Mesendoderm (in vitro differentiated cells): Measurements from ENCODE around the gene ZDHHC11B.
A peak's percentile ranks its signal among the peaks of the same experiment; 100 is the strongest.

ENCODE experiments used
- DNase-seq: peaks from one replicate; pipeline ENCODE4 v3.0.0; 2013
- H2AK5ac ChIP-seq: 2 replicates; pipeline ENCODE4 v1.6.1; 2013; ENCODE audit warnings: low read length, inconsistent platforms
- H2BK120ac ChIP-seq: 2 replicates; pipeline ENCODE4 v1.6.1; 2013; ENCODE audit warnings: low read depth, mild to moderate bottlenecking, low read length, moderate library complexity, mixed read lengths
- H2BK15ac ChIP-seq: replicated peaks from 2 replicates; pipeline ENCODE4 v1.6.1; 2013; ENCODE audit warnings: low read depth, mild to moderate bottlenecking, moderate library complexity
- H2BK5ac ChIP-seq: 2 replicates; pipeline ENCODE4 v1.6.1; 2013; ENCODE audit warnings: low read length, inconsistent platforms
- H3K18ac ChIP-seq: 2 replicates; pipeline ENCODE4 v1.6.1; 2013; ENCODE audit warnings: mild to moderate bottlenecking, low read length, mixed read lengths
- H3K23ac ChIP-seq: one replicate; pipeline ENCODE4 v1.6.1; 2013; ENCODE audit warnings: low read length
- H3K27ac ChIP-seq: 2 replicates; pipeline ENCODE4 v1.5.1; 2013; ENCODE audit warnings: low read depth, mild to moderate bottlenecking, inconsistent platforms, low read length, moderate library complexity
- H3K27me3 ChIP-seq: 2 replicates; pipeline ENCODE4 v1.6.1; 2013; ENCODE audit warnings: low read length, control low read depth, mild to moderate bottlenecking, inconsistent platforms; ENCODE audit not compliant: insufficient read depth, poor library complexity
- H3K36me3 ChIP-seq: 2 replicates; pipeline ENCODE4 v1.6.1; 2013; ENCODE audit warnings: low read length, inconsistent platforms; ENCODE audit not compliant: control insufficient read depth, insufficient read depth
- H3K4ac ChIP-seq: one replicate; pipeline ENCODE4 v1.6.1; 2013; ENCODE audit warnings: low read depth, mild to moderate bottlenecking, low read length, moderate library complexity
- H3K4me1 ChIP-seq: 2 replicates; pipeline ENCODE4 v1.6.1; 2013; ENCODE audit warnings: low read depth, low read length, inconsistent platforms; ENCODE audit not compliant: control insufficient read depth
- H3K4me2 ChIP-seq: 2 replicates; pipeline ENCODE4 v1.6.1; 2013; ENCODE audit warnings: low read length
- H3K4me3 ChIP-seq: 2 replicates; pipeline ENCODE4 v1.5.1; 2013; ENCODE audit warnings: mild to moderate bottlenecking, low read length
- H3K56ac ChIP-seq: one replicate; pipeline ENCODE4 v1.6.1; 2013; ENCODE audit warnings: low read length
- H3K79me1 ChIP-seq: 2 replicates; pipeline ENCODE4 v1.6.1; 2013; ENCODE audit warnings: low read length, inconsistent platforms
- H3K79me2 ChIP-seq: 2 replicates; pipeline ENCODE4 v1.6.1; 2013; ENCODE audit warnings: mild to moderate bottlenecking, low read length; ENCODE audit not compliant: control insufficient read depth, insufficient read depth
- H3K9ac ChIP-seq: 2 replicates; pipeline ENCODE4 v1.6.1; 2013; ENCODE audit warnings: low read length, inconsistent platforms
- H4K5ac ChIP-seq: one replicate; pipeline ENCODE4 v1.6.1; 2013; ENCODE audit warnings: low read length
- H4K8ac ChIP-seq: one replicate; pipeline ENCODE4 v1.6.1; 2013; ENCODE audit warnings: low read depth, mild to moderate bottlenecking, control low read depth, low read length, moderate library complexity
- WGBS: extraction: QIAGEN DNeasy Blood & Tissue Kit; methylation state at CpG from one replicate; pipeline ENCODE4 v1.1.7; 2013; ENCODE audit warnings: low lambda C conversion rate, missing lambda C conversion rate; ENCODE audit not compliant: insufficient coverage; ENCODE audit errors: extremely low coverage; 5-methylcytosine and 5-hydroxymethylcytosine counted together

ZDHHC11B gene

GRCh38 chr5:669842-670395, 114.6 kb downstream of the ZDHHC11B start:
- H4K8ac ChIP-seq: no peak overlapping the region
- H2BK15ac ChIP-seq: no peak overlapping the region
- no peak overlapping the region for H3K18ac ChIP-seq
- no peak overlapping the region for H3K27ac ChIP-seq
- no peak overlapping the region for H3K4ac ChIP-seq
- H3K36me3 ChIP-seq: no peaks in the 10 kb centered on the region
- no CpG with 5 or more reads among the region's 22 CpGs for WGBS
- no peak for DNase-seq
- no peak overlapping the region for H3K56ac ChIP-seq
- no peak overlapping the region for H4K5ac ChIP-seq
- no peak overlapping the region for H3K4me2 ChIP-seq
- H3K79me2 ChIP-seq: no peaks in the 10 kb centered on the region
- H3K4me1 ChIP-seq: no peaks in the 10 kb centered on the region
- H3K4me3 ChIP-seq: no peak overlapping the region
- H3K27me3 ChIP-seq: no peaks in the 10 kb centered on the region
- H2BK120ac ChIP-seq: no peak overlapping the region
- H3K23ac ChIP-seq: no peak overlapping the region
- no peak overlapping the region for H3K9ac ChIP-seq
- no peaks in the 10 kb centered on the region for H3K79me1 ChIP-seq
- H2AK5ac ChIP-seq: no peak overlapping the region
- no peak overlapping the region for H2BK5ac ChIP-seq

- Histone ChIP-seq H3K23ac (no peak overlapping the region), H2AK5ac (no peak overlapping the region), H3K79me2 (no peaks in the 10 kb centered on the region), H2BK15ac (no peak overlapping the region), H3K4me1 (no peaks in the 10 kb centered on the region), H3K79me1 (no peaks in the 10 kb centered on the region), H3K27me3 (no peaks in the 10 kb centered on the region), H3K56ac (no peak overlapping the region), H3K4me2 (no peak overlapping the region), H3K36me3 (no peaks in the 10 kb centered on the region), H3K27ac (no peak overlapping the region), H3K9ac (no peak overlapping the region), H3K4me3 (no peak overlapping the region), H2BK5ac (no peak overlapping the region), H4K5ac (no peak overlapping the region), H2BK120ac (no peak overlapping the region), H3K18ac (no peak overlapping the region), H4K8ac (no peak overlapping the region), H3K4ac (no peak overlapping the region)
- peak; percentile 49 for DNase-seq
- WGBS: no CpG with 5 or more reads among the region's 40 CpGs
Measured at GRCh38 chr5:669111-669841, 115.3 kb downstream of the ZDHHC11B start.

GRCh38 chr5:668283-668995, 116.1 kb downstream of the ZDHHC11B start:
- Histone ChIP-seq H3K56ac (no peak overlapping the region), H4K5ac (no peak overlapping the region), H2BK5ac (no peak overlapping the region), H3K4me3 (no peak overlapping the region), H3K4ac (no peak overlapping the region), H4K8ac (no peak overlapping the region), H3K27me3 (no peaks in the 10 kb centered on the region), H3K27ac (no peak overlapping the region), H3K23ac (no peak overlapping the region), H3K79me2 (no peaks in the 10 kb centered on the region), H3K9ac (no peak overlapping the region), H3K4me2 (no peak overlapping the region), H3K4me1 (no peaks in the 10 kb centered on the region), H2AK5ac (no peak overlapping the region), H2BK15ac (no peak overlapping the region), H2BK120ac (no peak overlapping the region), H3K79me1 (no peaks in the 10 kb centered on the region), H3K36me3 (no peaks in the 10 kb centered on the region), H3K18ac (no peak overlapping the region)
- WGBS: no CpG with 5 or more reads among the region's 44 CpGs
- DNase-seq: no peak

GRCh38 chr5:666816-667498, 117.6 kb downstream of the ZDHHC11B start:
- H3K23ac ChIP-seq: no peak overlapping the region
- no peak for DNase-seq
- no peak overlapping the region for H3K9ac ChIP-seq
- no peak overlapping the region for H4K5ac ChIP-seq
- no peak overlapping the region for H2BK15ac ChIP-seq
- no peaks in the 10 kb centered on the region for H3K27me3 ChIP-seq
- no peak overlapping the region for H3K4ac ChIP-seq
- H3K79me2 ChIP-seq: no peaks in the 10 kb centered on the region
- H3K4me2 ChIP-seq: no peak overlapping the region
- WGBS: no CpG with 5 or more reads among the region's 13 CpGs
- H3K36me3 ChIP-seq: no peaks in the 10 kb centered on the region
- no peak overlapping the region for H3K27ac ChIP-seq
- no peak overlapping the region for H3K18ac ChIP-seq
- H2AK5ac ChIP-seq: no peak overlapping the region
- no peaks in the 10 kb centered on the region for H3K79me1 ChIP-seq
- no peak overlapping the region for H2BK5ac ChIP-seq
- H3K56ac ChIP-seq: no peak overlapping the region
- no peak overlapping the region for H4K8ac ChIP-seq
- H3K4me1 ChIP-seq: no peaks in the 10 kb centered on the region
- no peak overlapping the region for H3K4me3 ChIP-seq
- H2BK120ac ChIP-seq: no peak overlapping the region

GRCh38 chr5:665956-666711, 118.4 kb downstream of the ZDHHC11B start:
- Histone ChIP-seq H4K5ac (no peak overlapping the region), H3K27me3 (no peaks in the 10 kb centered on the region), H3K4me3 (no peak overlapping the region), H2BK15ac (no peak overlapping the region), H3K4me1 (no peaks in the 10 kb centered on the region), H3K23ac (no peak overlapping the region), H3K4ac (no peak overlapping the region), H2AK5ac (no peak overlapping the region), H3K36me3 (no peaks in the 10 kb centered on the region), H2BK5ac (no peak overlapping the region), H3K4me2 (no peak overlapping the region), H3K79me2 (no peaks in the 10 kb centered on the region), H4K8ac (no peak overlapping the region), H3K18ac (no peak overlapping the region), H3K27ac (no peak overlapping the region), H2BK120ac (no peak overlapping the region), H3K56ac (no peak overlapping the region), H3K79me1 (no peaks in the 10 kb centered on the region), H3K9ac (no peak overlapping the region)
- DNase-seq: no peak
- WGBS: no CpG with 5 or more reads among the region's 40 CpGs
